Ovary (tissue), 9 donors: ENCODE measurements around the gene CCDC88A. TPM values are rescaled to one million over a fixed set of nuclear protein-coding genes. Genes with fewer than 3 reads are reported as not detected.

Experiments used
- DNase-seq, 5 donors: peaks; one replicate each; pipeline ENCODE4 v3.0.0-alpha.2; 2019 to 2020
- H3K27ac ChIP-seq, 2 donors: fragments of 200-600 bp; one replicate each; pipeline versions ENCODE4 v1.5.1 to v1.8.0; 2019 to 2022
- H3K27me3 ChIP-seq: fragments of 200-600 bp; one replicate; pipeline ENCODE4 v1.8.0; 2022
- H3K36me3 ChIP-seq: fragments of 200-600 bp; sonication (generic); one replicate; pipeline ENCODE4 v1.5.1; 2019
- H3K4me1 ChIP-seq: one replicate; pipeline ENCODE4 v1.8.1; 2013; ENCODE audit warnings: mild to moderate bottlenecking, moderate library complexity; ENCODE audit not compliant: insufficient read depth
- H3K4me3 ChIP-seq: fragments of 200-600 bp; sonication (generic); one replicate; pipeline ENCODE4 v1.5.1; 2017
- H3K9me3 ChIP-seq, 2 donors: fragments of 200-600 bp in 1 of 2; sonication (generic) in 1 of 2; one replicate each; pipeline versions ENCODE4 v1.5.1 to v1.8.1; 2013 to 2019; ENCODE audit warnings: mild to moderate bottlenecking in 1 of 2, moderate library complexity in 1 of 2
- CTCF ChIP-seq, 3 donors: fragments of 450-650 bp in 2 of 3; fragments of 200-600 bp in 1 of 3; IDR thresholded peaks; one replicate each; pipeline versions ENCODE4 v1.5.1 to v1.8.0; 2016 to 2022; ENCODE audit warnings: antibody characterized with exemption in 3 of 3, mild to moderate bottlenecking in 1 of 3
- EP300 ChIP-seq: sonication (generic); formaldehyde crosslinking; IDR thresholded peaks from one replicate; pipeline ENCODE4 v1.6.1; 2017; ENCODE audit warnings: antibody characterized with exemption
- POLR2A ChIP-seq: fragments of 450-650 bp; IDR thresholded peaks from one replicate; pipeline ENCODE4 v1.6.1; 2017; ENCODE audit warnings: antibody characterized with exemption, mild to moderate bottlenecking, moderate library complexity
- WGBS, 3 donors: extraction: QIAGEN DNeasy Blood & Tissue Kit in 1 of 3; methylation state at CpG; one replicate each; pipeline versions ENCODE4 v1.1.5 to v1.1.7; 2013 to 2017; 5-methylcytosine and 5-hydroxymethylcytosine counted together
- intact Hi-C, 4 donors: fragments of 100-400 bp; cut with DNase I; formaldehyde crosslinking; loops; one replicate each; pipeline versions ENCODE4 v1.11.0 to v1.15.1; 2022 to 2023
- polyA plus RNA-seq, 2 donors: library from polyadenylated mRNA; stranded (reverse); fragments of 200-250 nt in 1 of 2; fragments of 350-450 nt in 1 of 2; fragmentation: Illumina TruSeq in 1 of 2; extraction: RNeasy Lipid Tissue Mini Kit (QIAGEN cat#74804) in 1 of 2; gene quantifications; one replicate each; pipeline ENCODE4 v1.2.3, GENCODE V29; 2013 to 2014
- total RNA-seq, 7 donors: library from RNA; depleted of rRNA in 2 of 7; stranded (reverse); fragments of >200 nt in 2 of 7; fragmentation: NEBNext Ultra II Directional in 3 of 7; extraction: Animal tissue kit (Norgen Biotek cat#: 25700) in 3 of 7; gene quantifications; one replicate each; pipeline versions ENCODE4 v1.1.0 to v1.2.4, GENCODE V29; 2016 to 2023
- donor health status: DM: no; HTN: no; CAD: no; lungs with moderate emphysema.
- donor health status: DM: no; HTN: no; CAD: no.
- donor health status: Bipolar disorder and iron deficiency.
- donor health status: DM: yes; HTN: yes; CAD: no.
- donor health status: DM: no; HTN: no; CAD: no.
- donor health status: DM: yes; HTN: yes; CAD: no.

CCDC88A gene
- total and polyA plus RNA-seq, 9 donors: 9.6 to 64.4 (median 30.6) TPM

- Histone ChIP-seq H3K9me3 (no peaks in the 10 kb centered on the region), H3K27ac (no peak overlapping the region), H3K4me1 (peaks cover 1% of the 10 kb centered on the region), H3K36me3 (no peaks in the 10 kb centered on the region), H3K27me3 (no peaks in the 10 kb centered on the region), H3K4me3 (no peak overlapping the region)
- 69 to 71% (median 69%) methylated on average over 2 of the region's 2 CpGs for WGBS, 3 donors
- intact Hi-C loops: no loop called here
- TF ChIP-seq EP300 (no peak), CTCF (IDR thresholded peaks at IDR 0.05) (no peak), POLR2A (no peak)
- no peak for DNase-seq
Observed at GRCh38 chr2:55415300-55415699, 4.4 kb downstream of the CCDC88A start.

GRCh38 chr2:55408918-55409868 lies 10.5 kb downstream of the CCDC88A start:
- no peak for TF ChIP-seq CTCF (IDR thresholded peaks at IDR 0.05)
- TF ChIP-seq EP300: no peak
- no peak for TF ChIP-seq POLR2A
- Histone ChIP-seq H3K27me3 (no peaks in the 10 kb centered on the region), H3K4me3 (no peak overlapping the region), H3K36me3 (no peaks in the 10 kb centered on the region), H3K4me1 (no peaks in the 10 kb centered on the region), H3K9me3 (no peaks in the 10 kb centered on the region), H3K27ac (no peak overlapping the region)
- 84 to 91% (median 87%) methylated on average over 12 of the region's 12 CpGs for WGBS, 3 donors
- intact Hi-C loops: no loop called here
- no peak for DNase-seq

GRCh38 chr2:55408098-55408882 lies 11.4 kb downstream of the CCDC88A start:
- Histone ChIP-seq H3K36me3 (no peaks in the 10 kb centered on the region), H3K27ac (no peak overlapping the region), H3K27me3 (no peaks in the 10 kb centered on the region), H3K4me1 (no peaks in the 10 kb centered on the region), H3K9me3 (no peaks in the 10 kb centered on the region), H3K4me3 (no peak overlapping the region)
- no peak for DNase-seq
- intact Hi-C loops: no loop called here
- TF ChIP-seq POLR2A (no peak), EP300 (no peak), CTCF (IDR thresholded peaks at IDR 0.05) (no peak)
- WGBS, 3 donors: 71 to 78% (median 75%) methylated on average over 5 of the region's 5 CpGs

GRCh38 chr2:55405116-55405515 lies 14.5 kb downstream of the CCDC88A start:
- no peak for DNase-seq
- H3K4me3 ChIP-seq: no peak overlapping the region
- no peaks in the 10 kb centered on the region for H3K27me3 ChIP-seq
- no peaks in the 10 kb centered on the region for H3K4me1 ChIP-seq
- TF ChIP-seq POLR2A (no peak), CTCF (IDR thresholded peaks at IDR 0.05) (no peak), EP300 (no peak)
- no peaks in the 10 kb centered on the region for H3K36me3 ChIP-seq
- no peaks in the 10 kb centered on the region for H3K9me3 ChIP-seq
- H3K27ac ChIP-seq: no peak overlapping the region
- intact Hi-C loops: no loop called here
- WGBS, 3 donors: 81 to 88% (median 84%) methylated on average over 2 of the region's 2 CpGs
